Cardiac fibroblast (primary cell): ENCODE results near the gene AMIGO2.

ENCODE experiments used
- DNase-seq, 2 donors: peaks; one replicate each; pipeline versions ENCODE4 v3.0.0 to v3.0.0-alpha.2; 2010; ENCODE audit warnings: low read depth in 2 of 2
- H3K4me3 ChIP-seq, 2 donors: replicated peaks in 1 of 2; 1 replicate in 1 of 2; 2 replicates in 1 of 2; pipeline ENCODE4 v1.5.1; 2011; ENCODE audit warnings: low read depth in 2 of 2, low read length in 2 of 2, mild to moderate bottlenecking in 2 of 2, moderate library complexity in 1 of 2
- TF ChIP-seq, protein P1 (sequence below): IDR thresholded peaks from one replicate; pipeline ENCODE4 v1.5.1; 2011; ENCODE audit warnings: low read depth, mild to moderate bottlenecking, low read length, inconsistent platforms

Gene AMIGO2

DNA sequence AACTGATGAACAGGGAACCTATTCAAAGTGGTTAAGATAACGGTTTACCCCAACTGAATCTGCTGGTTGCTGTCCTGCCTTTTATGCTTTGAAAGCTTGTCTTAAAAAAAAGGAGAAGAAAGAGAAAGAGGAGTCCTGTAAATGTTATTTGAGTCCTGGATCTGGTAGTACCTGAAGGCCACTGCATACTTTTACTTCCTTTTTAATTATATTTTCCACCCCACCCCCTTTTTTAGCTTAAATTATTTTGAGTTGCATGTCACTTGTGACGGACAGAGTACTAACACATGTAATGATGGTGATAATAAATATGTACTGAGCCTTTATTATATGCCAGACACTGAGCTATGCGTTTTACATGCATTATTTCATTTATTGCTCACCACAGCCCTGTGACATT, 2.5 kb upstream of the AMIGO2 start:
- no peak overlapping the region for H3K4me3 ChIP-seq
- no peak for DNase-seq
- TF ChIP-seq, protein P1, sequence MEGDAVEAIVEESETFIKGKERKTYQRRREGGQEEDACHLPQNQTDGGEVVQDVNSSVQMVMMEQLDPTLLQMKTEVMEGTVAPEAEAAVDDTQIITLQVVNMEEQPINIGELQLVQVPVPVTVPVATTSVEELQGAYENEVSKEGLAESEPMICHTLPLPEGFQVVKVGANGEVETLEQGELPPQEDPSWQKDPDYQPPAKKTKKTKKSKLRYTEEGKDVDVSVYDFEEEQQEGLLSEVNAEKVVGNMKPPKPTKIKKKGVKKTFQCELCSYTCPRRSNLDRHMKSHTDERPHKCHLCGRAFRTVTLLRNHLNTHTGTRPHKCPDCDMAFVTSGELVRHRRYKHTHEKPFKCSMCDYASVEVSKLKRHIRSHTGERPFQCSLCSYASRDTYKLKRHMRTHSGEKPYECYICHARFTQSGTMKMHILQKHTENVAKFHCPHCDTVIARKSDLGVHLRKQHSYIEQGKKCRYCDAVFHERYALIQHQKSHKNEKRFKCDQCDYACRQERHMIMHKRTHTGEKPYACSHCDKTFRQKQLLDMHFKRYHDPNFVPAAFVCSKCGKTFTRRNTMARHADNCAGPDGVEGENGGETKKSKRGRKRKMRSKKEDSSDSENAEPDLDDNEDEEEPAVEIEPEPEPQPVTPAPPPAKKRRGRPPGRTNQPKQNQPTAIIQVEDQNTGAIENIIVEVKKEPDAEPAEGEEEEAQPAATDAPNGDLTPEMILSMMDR = no peak

DNA sequence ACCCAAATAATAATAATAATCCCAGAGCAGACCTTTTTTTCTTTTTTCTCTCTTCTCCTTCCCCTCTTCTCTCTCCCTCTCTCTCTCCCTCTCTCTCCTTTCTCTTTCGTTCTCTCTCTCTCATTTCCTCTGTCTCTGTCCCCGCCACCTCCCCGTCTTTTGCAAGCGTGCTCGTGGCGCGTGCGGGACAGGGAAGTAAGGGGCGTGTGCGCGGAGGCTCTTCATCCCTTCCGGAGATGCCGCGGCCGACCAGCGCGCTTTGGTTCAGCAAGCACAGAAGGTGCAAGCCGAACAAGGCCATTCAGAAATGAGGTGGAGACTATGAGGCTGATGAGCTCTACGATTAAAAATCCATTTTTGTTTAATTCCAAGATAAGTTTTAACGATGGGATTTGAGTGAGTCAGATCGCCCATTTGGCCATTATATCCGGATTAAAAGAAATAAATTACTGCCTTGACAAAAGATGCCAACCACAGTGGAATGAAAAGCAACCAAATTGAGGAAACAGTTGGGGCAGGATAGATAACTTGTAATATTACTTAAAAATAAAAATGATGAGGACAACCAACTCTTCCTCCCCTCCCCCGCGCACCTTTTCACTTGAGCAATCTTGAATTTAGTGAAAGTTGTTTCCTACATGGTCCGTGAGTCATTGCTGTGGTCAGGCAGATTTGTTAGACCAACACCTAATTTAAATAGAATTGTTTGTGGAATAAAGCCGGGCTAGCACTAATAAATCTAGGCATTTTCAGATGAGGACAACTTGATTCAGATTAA, 1.2 kb upstream of the AMIGO2 start:
- TF ChIP-seq, protein P1 = no peak
- peak; percentile 52 to 76 for DNase-seq
- peak overlapping the region; percentile 70 to 71 for H3K4me3 ChIP-seq

DNA sequence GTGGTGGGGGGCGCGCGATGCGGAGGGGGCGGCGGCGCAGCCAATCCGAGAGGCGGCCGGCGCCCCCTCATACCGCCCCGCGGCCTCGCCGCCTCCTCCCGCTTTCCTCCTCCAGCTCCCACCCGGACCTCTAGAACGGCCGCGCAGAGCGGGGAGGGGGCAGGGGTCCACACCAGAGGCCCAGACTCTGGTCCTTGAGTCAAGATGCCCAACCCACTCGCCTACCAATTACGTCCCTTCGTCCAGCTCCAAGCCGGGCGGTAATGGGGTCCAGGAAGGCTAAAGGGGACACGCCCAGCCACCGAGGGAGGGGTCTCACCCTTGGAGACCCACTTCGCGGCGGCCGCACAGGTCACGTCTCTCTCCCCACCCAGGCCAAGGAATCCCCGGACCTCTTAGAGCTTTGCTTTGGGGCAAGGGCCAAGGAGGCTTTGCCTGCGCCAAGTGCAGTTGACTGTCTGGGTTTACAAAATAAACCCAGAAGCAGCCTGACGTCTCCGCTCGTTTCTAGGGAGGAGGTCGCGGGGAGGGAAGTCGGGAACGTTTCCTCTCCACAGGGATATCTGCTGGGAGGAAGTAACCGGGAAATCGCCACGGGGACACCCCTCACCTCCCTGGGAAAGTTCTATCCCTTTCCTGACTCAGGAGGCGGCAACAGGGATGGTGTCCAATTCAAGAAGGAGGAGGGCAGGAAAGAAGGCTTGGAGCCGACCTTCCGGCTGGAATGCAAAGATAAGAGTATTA, 394 bp upstream of the AMIGO2 start:
- DNase-seq = peak; percentile 59 to 76
- TF ChIP-seq, protein P1 = no peak
- peak overlapping the region; percentile 70 to 71 for H3K4me3 ChIP-seq

DNA sequence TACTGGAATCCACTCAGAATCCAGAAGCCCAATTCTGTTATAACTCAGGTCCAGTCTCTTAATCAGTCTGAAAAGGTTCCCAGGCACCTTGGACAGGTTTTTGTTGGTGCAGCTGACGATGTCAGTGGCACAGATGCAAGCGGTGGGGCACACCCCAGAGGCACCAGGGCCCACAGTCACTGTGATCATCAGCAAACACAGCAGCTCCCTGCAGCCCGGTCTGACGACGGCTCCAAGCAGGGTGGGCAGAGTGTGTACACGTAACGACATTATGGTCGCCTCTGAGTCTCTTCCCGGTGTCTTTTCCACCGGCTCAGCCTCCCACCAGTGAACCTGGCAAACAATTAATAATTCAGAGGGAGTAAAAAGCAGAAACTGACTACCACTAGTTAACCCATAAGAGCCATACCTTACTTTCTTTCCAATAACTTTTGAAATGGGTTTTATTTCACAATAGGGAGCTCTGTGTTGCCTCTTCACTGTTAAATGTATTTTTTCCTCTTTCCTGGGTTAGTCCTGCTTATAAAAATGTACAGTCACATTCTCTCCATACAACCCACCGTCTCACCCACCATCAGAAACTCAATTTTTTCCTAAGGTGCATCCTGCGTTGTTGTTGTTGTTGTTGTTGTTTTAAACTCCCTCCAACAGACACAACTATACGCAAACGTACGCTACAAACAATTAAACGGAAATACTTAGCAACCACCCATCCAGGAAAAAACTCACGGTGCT, 859 bp downstream of the AMIGO2 start:
- H3K4me3 ChIP-seq = peak overlapping the region; percentile 70 to 71
- DNase-seq = peak; percentile 18 to 29
- TF ChIP-seq, protein P1 = no peak

DNA sequence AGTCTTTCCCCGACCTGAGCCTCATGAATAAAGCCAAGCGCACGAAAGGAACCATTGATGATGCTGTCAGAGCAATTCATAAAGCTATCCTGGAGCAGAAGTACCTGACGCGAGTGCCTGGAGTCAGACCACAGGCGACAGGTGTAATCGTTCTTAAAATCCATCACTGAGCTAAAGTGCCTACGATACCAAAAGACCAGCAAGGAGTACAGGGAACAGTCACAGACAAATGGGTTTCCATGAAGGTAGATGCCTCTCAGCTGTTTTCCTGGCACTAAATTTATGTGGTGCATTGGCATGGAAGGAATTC, 1.7 kb downstream of the AMIGO2 start:
- DNase-seq = no peak
- H3K4me3 ChIP-seq = peak overlapping the region in 1 of 2 donors; percentile 71
- TF ChIP-seq, protein P1 = no peak

DNA sequence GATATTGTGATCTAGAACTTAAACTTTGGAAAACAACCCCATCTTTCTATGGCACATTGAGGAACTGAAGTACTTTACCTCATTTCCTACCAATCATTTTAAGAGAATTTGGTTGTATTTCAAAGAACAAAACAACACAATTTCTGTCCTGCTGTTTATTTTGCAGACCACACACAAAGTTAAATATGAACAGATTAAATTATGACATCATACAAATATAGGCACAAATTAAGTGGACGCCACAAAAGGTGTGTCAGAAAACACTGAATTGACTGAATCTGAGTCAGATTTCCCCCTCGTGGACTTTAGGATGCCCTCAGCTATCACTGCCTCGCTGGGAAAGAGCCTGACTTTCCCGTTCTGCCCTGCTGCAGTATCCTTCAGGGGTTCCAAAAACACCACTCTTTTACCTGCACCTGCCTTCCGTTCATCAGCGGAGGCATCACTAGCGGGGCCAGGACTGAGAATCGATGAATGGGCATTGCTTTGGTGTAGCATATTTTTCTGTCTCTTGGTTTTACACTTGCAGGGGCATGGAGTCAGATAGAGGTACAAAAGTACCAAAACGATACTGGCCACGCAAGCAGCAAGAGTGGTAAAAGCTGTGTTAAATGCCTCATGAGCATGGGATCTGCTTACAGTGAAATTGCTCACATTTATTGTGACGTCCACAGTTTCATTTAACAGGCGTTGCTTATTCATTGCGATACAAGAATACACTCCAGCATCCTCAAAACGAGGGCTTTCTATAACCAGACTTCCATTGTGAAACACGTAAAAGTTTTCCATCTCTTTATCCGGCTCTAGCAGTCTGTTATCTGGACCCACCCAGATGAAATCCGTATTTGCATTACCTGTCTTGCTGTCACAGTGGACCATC, 2.3 kb downstream of the AMIGO2 start:
- no peak for DNase-seq
- TF ChIP-seq, protein P1 = no peak
- H3K4me3 ChIP-seq = no peak overlapping the region
